Measurements from ENCODE around the gene TSNAX.
"Not testable (repeated sequence)": the region's sequence is repeated elsewhere in the genome, so short reads cannot be mapped to it uniquely, and the experiment has no call there.

The TSNAX gene

GRCh38 chr1:231497629-231498152 is 30.8 kb upstream of the TSNAX start:
- TF ChIP-seq CTCF (IDR thresholded peaks at IDR 0.05; ENCODE audit: low read length) (no peak), EZH2phosphoT487 (IDR thresholded peaks at IDR 0.05; ENCODE audit: low read length) (no peak), EZH2 (optimal IDR thresholded peaks at IDR 0.05; ENCODE audit: low read depth, low read length) (no peak)
- Histone ChIP-seq H2AFZ (ENCODE audit: low read length) (no peak overlapping the region), H3K79me2 (ENCODE audit: low read length) (no peaks in the 10 kb centered on the region), H3K36me3 (replicated peaks; ENCODE audit: insufficient read depth, low read length) (no peaks in the 10 kb centered on the region), H3F3A (ENCODE audit: insufficient read depth, low read length) (no peaks in the 10 kb centered on the region), H3K27me3 (replicated peaks; ENCODE audit: insufficient read depth, low read length) (no peaks in the 10 kb centered on the region), H3K4me2 (ENCODE audit: low read depth, low read length) (no peak overlapping the region), H3K4me1 (ENCODE audit: low read length) (no peaks in the 10 kb centered on the region), H3K27ac (ENCODE audit: low read length) (no peak overlapping the region), H3K9me3 (replicated peaks; ENCODE audit: insufficient read depth, low read length) (no peaks in the 10 kb centered on the region), H3K9me2 (replicated peaks; ENCODE audit: insufficient read depth, low read length) (no peaks in the 10 kb centered on the region), H4K20me1 (ENCODE audit: insufficient read depth, low read length) (no peaks in the 10 kb centered on the region), H3K4me3 (ENCODE audit: low read length) (no peak overlapping the region), H3K9ac (ENCODE audit: low read length) (no peak overlapping the region)
- DNase-seq = no peak

GRCh38 chr1:231499148-231499763 is 29.2 kb upstream of the TSNAX start:
- Histone ChIP-seq H3K4me1 (ENCODE audit: low read length) (no peaks in the 10 kb centered on the region), H3K79me2 (ENCODE audit: low read length) (no peaks in the 10 kb centered on the region), H4K20me1 (ENCODE audit: insufficient read depth, low read length) (no peaks in the 10 kb centered on the region), H3K27ac (ENCODE audit: low read length) (no peak overlapping the region), H3K4me2 (ENCODE audit: low read depth, low read length) (no peak overlapping the region), H3K9me3 (replicated peaks; ENCODE audit: insufficient read depth, low read length) (no peaks in the 10 kb centered on the region), H3K4me3 (ENCODE audit: low read length) (no peak overlapping the region), H3F3A (ENCODE audit: insufficient read depth, low read length) (no peaks in the 10 kb centered on the region), H2AFZ (ENCODE audit: low read length) (no peak overlapping the region), H3K36me3 (replicated peaks; ENCODE audit: insufficient read depth, low read length) (no peaks in the 10 kb centered on the region), H3K9ac (ENCODE audit: low read length) (no peak overlapping the region), H3K27me3 (replicated peaks; ENCODE audit: insufficient read depth, low read length) (no peaks in the 10 kb centered on the region), H3K9me2 (replicated peaks; ENCODE audit: insufficient read depth, low read length) (no peaks in the 10 kb centered on the region)
- TF ChIP-seq EZH2 (optimal IDR thresholded peaks at IDR 0.05; ENCODE audit: low read depth, low read length) = no peak
- no peak for DNase-seq

- TF ChIP-seq CTCF (IDR thresholded peaks at IDR 0.05; ENCODE audit: low read length) = no peak
- TF ChIP-seq EZH2phosphoT487 (IDR thresholded peaks at IDR 0.05; ENCODE audit: low read length) = no peak
- DNase-seq = no peak
These were observed 27.8 kb upstream of the TSNAX start for GRCh38 chr1:231500666-231501065.

GRCh38 chr1:231503168-231503567 is 25.3 kb upstream of the TSNAX start:
- not testable (repeated sequence) for H3K4me1 ChIP-seq (ENCODE audit: low read length); H4K20me1 ChIP-seq (ENCODE audit: insufficient read depth, low read length); H3K27me3 ChIP-seq (replicated peaks; ENCODE audit: insufficient read depth, low read length); H3K9me3 ChIP-seq (replicated peaks; ENCODE audit: insufficient read depth, low read length); H3F3A ChIP-seq (ENCODE audit: insufficient read depth, low read length); H3K36me3 ChIP-seq (replicated peaks; ENCODE audit: insufficient read depth, low read length); H3K27ac ChIP-seq (ENCODE audit: low read length); H3K4me3 ChIP-seq (ENCODE audit: low read length); H2AFZ ChIP-seq (ENCODE audit: low read length); DNase-seq; H3K4me2 ChIP-seq (ENCODE audit: low read depth, low read length); H3K9me2 ChIP-seq (replicated peaks; ENCODE audit: insufficient read depth, low read length); H3K9ac ChIP-seq (ENCODE audit: low read length); H3K79me2 ChIP-seq (ENCODE audit: low read length)

More at GRCh38 chr1:231500666-231501065, 27.8 kb upstream of the TSNAX start:
- H4K20me1 ChIP-seq (ENCODE audit: insufficient read depth, low read length) = no peaks in the 10 kb centered on the region
- no peaks in the 10 kb centered on the region for H3K4me1 ChIP-seq (ENCODE audit: low read length)
- no peak overlapping the region for H3K27ac ChIP-seq (ENCODE audit: low read length)
- no peak overlapping the region for H3K4me3 ChIP-seq (ENCODE audit: low read length)
- no peaks in the 10 kb centered on the region for H3K9me3 ChIP-seq (replicated peaks; ENCODE audit: insufficient read depth, low read length)
- H3K79me2 ChIP-seq (ENCODE audit: low read length) = no peaks in the 10 kb centered on the region
- no peaks in the 10 kb centered on the region for H3K9me2 ChIP-seq (replicated peaks; ENCODE audit: insufficient read depth, low read length)
- H2AFZ ChIP-seq (ENCODE audit: low read length) = no peak overlapping the region
- H3F3A ChIP-seq (ENCODE audit: insufficient read depth, low read length) = no peaks in the 10 kb centered on the region
- no peaks in the 10 kb centered on the region for H3K36me3 ChIP-seq (replicated peaks; ENCODE audit: insufficient read depth, low read length)
- H3K4me2 ChIP-seq (ENCODE audit: low read depth, low read length) = no peak overlapping the region
- no peak overlapping the region for H3K9ac ChIP-seq (ENCODE audit: low read length)
- H3K27me3 ChIP-seq (replicated peaks; ENCODE audit: insufficient read depth, low read length) = no peaks in the 10 kb centered on the region

Data from MM.1S (cell line).